NT2/D1 (cell line): ENCODE results near the gene TRAF3IP1.

Source experiments
- DNase-seq: peaks from one replicate; pipeline ENCODE4 v3.0.0-alpha.2; 2011; ENCODE audit warnings: low read depth, low spot score
- H3K27me3 ChIP-seq: 2 replicates; pipeline ENCODE4 v1.6.0; 2011; ENCODE audit warnings: mild to moderate bottlenecking; ENCODE audit not compliant: insufficient read length, insufficient read depth
- H3K36me3 ChIP-seq: 2 replicates; pipeline ENCODE4 v1.6.1; 2011; ENCODE audit warnings: mild to moderate bottlenecking, low read length, mixed read lengths; ENCODE audit not compliant: insufficient read depth, insufficient read length
- H3K4me1 ChIP-seq: 2 replicates; pipeline ENCODE4 v1.5.1; 2011; ENCODE audit not compliant: insufficient read depth, insufficient read length
- H3K4me3 ChIP-seq: 2 replicates; pipeline ENCODE4 v1.5.1; 2011; ENCODE audit warnings: low read depth; ENCODE audit not compliant: insufficient read length
- H3K9ac ChIP-seq: 2 replicates; pipeline ENCODE4 v1.6.0; 2011; ENCODE audit warnings: low read depth; ENCODE audit not compliant: insufficient read length
- H3K9me3 ChIP-seq: 2 replicates; pipeline ENCODE4 v1.5.1; 2011; ENCODE audit warnings: mild to moderate bottlenecking, low read length; ENCODE audit not compliant: insufficient read depth
- SUZ12 ChIP-seq: IDR thresholded peaks from 2 replicates; pipeline ENCODE4 v1.6.1; 2011; ENCODE audit not compliant: insufficient read length, insufficient read depth; ENCODE audit errors: extremely low read depth
- YY1 ChIP-seq: IDR thresholded peaks from 2 replicates; pipeline ENCODE4 v1.6.1; 2011; ENCODE audit not compliant: insufficient read length, insufficient read depth
- ZNF274 ChIP-seq: IDR thresholded peaks from 2 replicates; pipeline ENCODE4 v1.6.1; 2011; ENCODE audit warnings: mild to moderate bottlenecking, low read depth, low read length

TRAF3IP1 gene

GRCh38 chr2:238380336-238380735, 60.0 kb downstream of the TRAF3IP1 start:
- DNase-seq = no peak
- Histone ChIP-seq H3K9ac (no peak overlapping the region), H3K4me1 (peaks cover 6% of the 10 kb centered on the region), H3K4me3 (no peak overlapping the region), H3K27me3 (no peaks in the 10 kb centered on the region), H3K9me3 (no peaks in the 10 kb centered on the region), H3K36me3 (peaks cover 12% of the 10 kb centered on the region)
- no peak for TF ChIP-seq YY1
- no peak for TF ChIP-seq ZNF274
- no peak for TF ChIP-seq SUZ12

- TF ChIP-seq YY1 = no peak
- TF ChIP-seq SUZ12 = no peak
- TF ChIP-seq ZNF274 = no peak
- no peak overlapping the region for H3K9ac ChIP-seq
- H3K4me3 ChIP-seq = no peak overlapping the region
- peaks cover 6% of the 10 kb centered on the region for H3K4me1 ChIP-seq
- DNase-seq = no peak
- peaks cover 12% of the 10 kb centered on the region for H3K36me3 ChIP-seq
- no peaks in the 10 kb centered on the region for H3K9me3 ChIP-seq
- no peaks in the 10 kb centered on the region for H3K27me3 ChIP-seq
Observed at GRCh38 chr2:238380785-238381184, 60.5 kb downstream of the TRAF3IP1 start.

- Histone ChIP-seq H3K27me3 (no peaks in the 10 kb centered on the region), H3K4me3 (no peak overlapping the region), H3K9ac (no peak overlapping the region), H3K9me3 (no peaks in the 10 kb centered on the region), H3K4me1 (peaks cover 6% of the 10 kb centered on the region), H3K36me3 (peaks cover 12% of the 10 kb centered on the region)
- no peak for DNase-seq
- TF ChIP-seq YY1 (no peak), SUZ12 (no peak), ZNF274 (no peak)
Observed at GRCh38 chr2:238381341-238382115, 61.2 kb downstream of the TRAF3IP1 start.

- Histone ChIP-seq H3K4me3 (no peak overlapping the region), H3K4me1 (peaks cover 4% of the 10 kb centered on the region), H3K36me3 (peaks cover 12% of the 10 kb centered on the region), H3K9ac (no peak overlapping the region), H3K27me3 (no peaks in the 10 kb centered on the region), H3K9me3 (no peaks in the 10 kb centered on the region)
- TF ChIP-seq YY1 (no peak), SUZ12 (no peak), ZNF274 (no peak)
- DNase-seq = no peak
Observed at GRCh38 chr2:238382381-238382781, 62.1 kb downstream of the TRAF3IP1 start.

- H3K4me1 ChIP-seq = peaks cover 4% of the 10 kb centered on the region
- DNase-seq = no peak
- H3K36me3 ChIP-seq = peaks cover 12% of the 10 kb centered on the region
- TF ChIP-seq YY1 = no peak
- no peaks in the 10 kb centered on the region for H3K27me3 ChIP-seq
- H3K4me3 ChIP-seq = no peak overlapping the region
- H3K9ac ChIP-seq = no peak overlapping the region
- no peaks in the 10 kb centered on the region for H3K9me3 ChIP-seq
Observed at GRCh38 chr2:238383135-238383534, 62.8 kb downstream of the TRAF3IP1 start.

GRCh38 chr2:238383743-238384380, 63.5 kb downstream of the TRAF3IP1 start:
- H3K4me1 ChIP-seq = peaks cover 4% of the 10 kb centered on the region
- no peak overlapping the region for H3K4me3 ChIP-seq
- DNase-seq = no peak
- no peaks in the 10 kb centered on the region for H3K9me3 ChIP-seq
- peaks cover 12% of the 10 kb centered on the region for H3K36me3 ChIP-seq
- no peak overlapping the region for H3K9ac ChIP-seq
- no peaks in the 10 kb centered on the region for H3K27me3 ChIP-seq
- TF ChIP-seq SUZ12 (no peak), YY1 (no peak), ZNF274 (no peak)

GRCh38 chr2:238387332-238387731, 67.0 kb downstream of the TRAF3IP1 start:
- no peaks in the 10 kb centered on the region for H3K9me3 ChIP-seq
- H3K27me3 ChIP-seq = no peaks in the 10 kb centered on the region
- H3K9ac ChIP-seq = no peak overlapping the region
- no peak for DNase-seq
- no peaks in the 10 kb centered on the region for H3K4me1 ChIP-seq
- H3K4me3 ChIP-seq = no peak overlapping the region
- peaks cover 5% of the 10 kb centered on the region for H3K36me3 ChIP-seq
- no peak for TF ChIP-seq SUZ12
- no peak for TF ChIP-seq YY1
- TF ChIP-seq ZNF274 = no peak
